NCI-H2171 treated with DMSO at 0.1 percent for 48 hours (cell line): ENCODE measurements around the gene RIMKLB.
"Not testable (repeated sequence)": the region's sequence is repeated elsewhere in the genome, so short reads cannot be mapped to it uniquely, and the experiment has no call there.

Source experiments
- DNase-seq: peaks from one replicate; lab custom pipeline; 2025; lab: John Stamatoyannopoulos, UW

Gene RIMKLB

DNA sequence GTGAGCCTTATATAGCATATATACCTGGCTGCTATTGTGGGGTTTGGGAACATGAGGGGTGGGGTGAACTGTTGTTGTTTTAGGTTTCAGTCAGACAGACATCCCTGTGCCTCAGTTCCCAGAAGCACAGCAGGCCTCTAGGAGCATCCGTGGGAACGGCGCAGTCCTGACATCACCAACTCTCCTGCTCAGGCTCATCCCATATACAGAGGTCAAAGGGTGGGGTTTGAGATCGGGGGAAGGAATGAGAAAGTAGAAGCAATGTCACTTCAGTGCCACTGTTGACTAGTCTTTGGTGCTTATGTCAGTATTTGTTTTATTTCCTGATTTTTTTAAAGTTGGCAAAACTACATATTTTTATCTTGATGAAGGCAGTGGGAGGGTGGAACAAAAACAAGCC lies 81.5 kb downstream of the RIMKLB start:
- DNase-seq: no peak

GRCh38 chr12:8779862-8780261 lies 82.1 kb downstream of the RIMKLB start:
- DNase-seq: no peak

- DNase-seq: no peak
These were observed 82.6 kb downstream of the RIMKLB start for GRCh38 chr12:8780389-8780788.

GRCh38 chr12:8781381-8782127 lies 83.8 kb downstream of the RIMKLB start:
- no peak for DNase-seq

GRCh38 chr12:8784290-8784888 lies 86.6 kb downstream of the RIMKLB start:
- no peak for DNase-seq

- DNase-seq: no peak
These were observed 87.7 kb downstream of the RIMKLB start for GRCh38 chr12:8785499-8785898.

DNA sequence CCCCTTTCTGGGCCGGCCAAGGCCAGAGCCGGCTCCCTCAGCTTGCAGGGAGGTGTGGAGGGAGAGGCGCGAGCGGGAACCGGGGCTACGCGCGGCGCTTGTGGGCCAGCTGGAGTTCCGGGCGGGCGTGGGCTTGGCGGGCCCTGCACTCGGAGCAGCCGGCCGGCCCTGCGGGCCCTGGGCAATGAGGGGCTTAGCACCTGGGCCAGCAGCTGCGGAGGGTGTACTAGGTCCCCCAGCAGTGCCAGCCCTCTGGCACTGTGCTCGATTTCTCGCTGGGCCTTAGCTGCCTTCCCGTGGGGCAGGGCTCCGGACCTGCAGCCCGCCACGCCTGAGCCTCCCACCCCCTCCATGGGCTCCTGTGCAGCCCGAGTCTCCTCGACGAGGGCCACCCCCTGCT lies 89.4 kb downstream of the RIMKLB start:
- not testable (repeated sequence) for DNase-seq

DNA sequence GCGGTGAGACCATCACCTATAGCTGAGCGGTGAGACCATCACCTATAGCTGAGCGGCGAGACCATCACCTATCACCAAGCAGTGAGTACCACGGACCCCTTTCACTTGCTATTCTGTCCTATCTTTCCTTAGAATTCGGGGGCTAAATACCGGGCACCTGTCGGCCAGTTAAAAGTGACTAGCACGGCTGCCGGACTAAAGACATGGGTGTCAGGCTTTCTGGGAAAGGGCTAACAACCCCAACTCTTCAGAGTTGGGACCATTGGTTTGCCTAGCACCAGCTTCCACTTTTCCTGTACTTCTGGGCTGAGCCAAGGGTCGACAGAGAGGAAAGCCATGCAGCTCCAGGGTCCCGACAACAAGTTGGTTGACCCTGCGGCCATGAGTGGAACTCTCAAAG lies 90.9 kb downstream of the RIMKLB start:
- DNase-seq: not testable (repeated sequence)

DNA sequence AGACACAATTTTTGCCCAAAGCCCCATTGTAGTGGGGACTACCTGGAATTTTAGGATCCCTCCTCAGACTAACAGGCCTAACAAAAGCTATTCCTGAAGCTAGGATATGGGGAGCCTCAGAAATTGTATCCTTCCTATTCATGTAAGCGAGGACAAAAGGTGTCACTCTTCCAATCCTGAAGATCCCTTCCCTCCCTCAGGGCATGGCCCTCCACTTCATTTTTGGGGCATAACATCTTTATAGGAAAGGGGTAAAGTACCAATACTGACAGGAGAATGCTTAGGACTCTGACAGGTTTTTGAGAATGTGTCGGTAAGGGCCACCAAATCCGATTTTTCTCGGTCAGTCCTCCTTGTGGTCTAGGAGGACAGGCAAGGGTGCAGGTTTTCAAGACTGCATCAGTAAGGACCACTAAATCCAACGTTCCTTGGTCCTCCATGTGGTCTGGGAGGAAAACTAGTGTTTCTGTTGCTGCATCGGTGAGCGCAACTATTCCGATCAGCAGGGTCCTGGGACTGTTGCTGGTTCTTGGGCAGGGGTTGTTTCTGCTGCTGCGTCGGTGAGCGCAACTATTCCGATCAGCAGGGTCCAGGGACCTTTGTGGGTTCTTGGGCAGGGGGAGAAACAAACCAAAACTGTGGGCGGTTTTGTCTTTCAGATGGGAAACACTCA lies 91.7 kb downstream of the RIMKLB start:
- not testable (repeated sequence) for DNase-seq

DNA sequence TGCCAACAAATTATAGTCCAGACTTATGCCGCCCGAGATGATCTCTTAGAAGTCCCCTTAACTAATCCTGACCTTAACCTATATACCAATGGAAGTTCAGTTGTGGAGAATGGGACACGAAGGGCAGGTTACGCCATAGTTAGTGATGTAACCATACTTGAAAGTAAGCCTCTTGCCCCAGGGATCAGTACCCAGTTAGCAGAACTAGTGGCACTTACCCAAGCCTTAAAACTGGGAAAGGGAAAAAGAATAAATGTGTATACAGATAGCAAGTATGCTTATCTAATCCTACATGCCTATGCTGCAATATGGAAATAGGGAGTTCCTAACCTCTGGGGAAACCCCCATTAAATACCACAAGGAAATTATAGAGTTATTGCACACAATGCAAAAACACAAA lies 95.4 kb downstream of the RIMKLB start:
- DNase-seq: not testable (repeated sequence)

GRCh38 chr12:8794611-8795010 lies 96.8 kb downstream of the RIMKLB start:
- not testable (repeated sequence) for DNase-seq

DNA sequence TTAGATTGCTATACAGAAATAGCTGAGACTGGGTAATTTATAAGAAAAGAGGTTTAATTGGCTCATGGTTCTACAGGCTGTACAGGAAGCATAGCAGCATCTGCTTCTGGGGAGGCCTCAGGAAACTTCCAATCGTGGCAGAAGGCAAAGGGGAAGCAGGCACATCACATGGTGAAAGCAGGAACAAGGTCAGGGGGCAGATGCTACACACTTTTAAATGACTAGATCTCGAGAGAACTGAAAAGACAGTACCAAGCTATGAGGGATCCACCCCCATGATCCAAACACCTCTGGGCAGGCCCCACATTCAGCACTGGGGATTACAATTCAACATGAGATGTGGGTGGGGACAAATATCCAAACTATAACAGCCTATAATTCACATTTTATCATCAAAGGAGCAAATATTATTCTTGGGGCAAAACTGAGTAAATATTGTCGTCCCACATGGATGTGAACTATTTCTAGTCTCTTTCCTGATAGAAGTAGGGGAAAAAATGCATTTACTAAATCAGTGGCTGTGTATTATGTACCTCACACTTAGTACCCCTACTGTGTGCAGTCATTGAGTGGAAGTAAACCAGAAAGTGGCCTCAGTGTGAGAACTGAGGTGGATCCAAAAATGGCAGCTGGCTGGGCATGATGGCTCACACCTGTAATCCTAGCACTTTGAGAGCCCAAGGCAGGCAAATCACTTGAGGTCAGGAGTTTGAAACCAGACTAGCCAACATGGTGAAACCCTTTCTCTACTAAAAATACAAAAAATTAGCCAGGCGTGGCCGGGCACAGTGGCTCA lies 99.2 kb downstream of the RIMKLB start:
- DNase-seq: no peak

GRCh38 chr12:8801213-8801612 lies 103.4 kb downstream of the RIMKLB start:
- DNase-seq: not testable (repeated sequence)

- not testable (repeated sequence) for DNase-seq
These were observed 107.0 kb downstream of the RIMKLB start for GRCh38 chr12:8804833-8805232.

DNA sequence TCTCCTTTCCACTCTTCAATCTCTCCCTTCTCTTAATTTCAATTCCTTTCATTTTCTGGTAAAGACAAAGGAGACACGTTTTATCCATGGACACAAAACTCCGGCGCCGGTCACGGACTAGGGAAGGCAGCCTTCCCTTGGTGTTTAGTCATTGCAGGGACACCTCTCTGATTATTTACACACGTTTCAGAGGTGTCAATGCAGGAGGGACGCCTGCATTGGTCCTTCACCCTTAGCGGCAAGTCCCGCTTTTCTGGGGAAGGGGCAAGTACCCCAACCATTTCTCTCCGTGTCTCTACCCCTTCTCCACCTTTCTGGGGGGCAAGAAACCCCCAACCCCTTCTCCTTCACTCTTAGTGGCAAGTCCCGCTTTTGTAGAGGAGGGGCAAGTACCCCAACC lies 107.7 kb downstream of the RIMKLB start:
- DNase-seq: not testable (repeated sequence)

DNA sequence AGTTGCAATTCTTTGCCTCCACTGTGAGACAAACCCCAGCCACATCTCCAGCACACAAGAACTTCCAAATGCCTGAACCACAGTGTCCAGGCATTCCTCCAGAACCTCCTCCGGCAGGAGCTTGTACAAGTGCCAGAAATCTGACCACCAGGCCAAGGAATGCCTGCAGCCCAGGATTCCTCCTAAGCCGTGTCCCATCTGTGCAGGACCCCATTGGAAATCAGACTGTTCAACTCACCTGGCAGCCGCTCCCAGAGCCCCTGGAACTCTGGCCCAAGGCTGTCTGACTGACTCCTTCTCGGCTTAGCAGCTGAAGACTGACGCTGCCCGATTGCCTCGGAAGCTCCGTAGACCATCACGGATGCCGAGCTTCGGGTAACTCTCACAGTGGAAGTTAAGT lies 109.3 kb downstream of the RIMKLB start:
- DNase-seq: not testable (repeated sequence)

DNA sequence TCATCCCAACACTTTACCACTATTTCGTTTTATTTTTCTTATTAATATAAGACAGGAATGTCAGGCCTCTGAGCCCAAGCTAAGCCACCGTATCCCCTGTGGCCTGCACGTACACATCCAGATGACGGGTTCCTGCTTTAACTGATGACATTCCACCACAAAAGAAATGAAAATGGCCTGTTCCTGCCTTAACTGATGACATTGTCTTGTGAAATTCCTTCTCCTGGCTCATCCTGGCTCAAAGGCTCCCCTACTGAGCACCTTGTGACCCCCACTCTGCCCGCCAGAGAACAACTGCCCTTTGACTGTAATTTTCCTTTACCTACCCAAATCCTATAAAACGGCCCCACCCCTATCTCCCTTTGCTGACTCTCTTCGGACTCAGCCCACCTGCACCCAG lies 112.3 kb downstream of the RIMKLB start:
- DNase-seq: not testable (repeated sequence)

GRCh38 chr12:8813572-8814357 lies 116.0 kb downstream of the RIMKLB start:
- no peak for DNase-seq

GRCh38 chr12:8816448-8817050 lies 118.8 kb downstream of the RIMKLB start:
- DNase-seq: no peak

DNA sequence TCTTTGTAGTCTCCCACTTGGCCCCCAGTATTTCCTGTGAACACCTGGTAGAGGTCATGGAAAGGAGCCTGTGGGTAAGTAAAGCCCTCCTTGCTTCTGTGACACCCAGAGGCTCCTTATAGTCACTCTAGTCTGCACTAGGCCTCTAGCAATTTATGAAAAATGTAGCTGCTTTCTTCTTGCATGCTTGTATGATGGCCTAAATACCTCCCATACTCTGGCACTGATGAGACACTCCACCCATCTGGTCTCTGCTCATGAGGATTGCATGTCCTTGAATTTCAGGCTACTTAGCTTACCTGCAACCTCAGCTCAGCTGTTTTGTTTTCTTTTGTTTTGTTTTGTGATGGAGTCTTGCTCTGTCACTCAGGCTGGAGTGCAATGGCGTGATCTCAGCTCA lies 120.1 kb downstream of the RIMKLB start:
- no peak for DNase-seq

DNA sequence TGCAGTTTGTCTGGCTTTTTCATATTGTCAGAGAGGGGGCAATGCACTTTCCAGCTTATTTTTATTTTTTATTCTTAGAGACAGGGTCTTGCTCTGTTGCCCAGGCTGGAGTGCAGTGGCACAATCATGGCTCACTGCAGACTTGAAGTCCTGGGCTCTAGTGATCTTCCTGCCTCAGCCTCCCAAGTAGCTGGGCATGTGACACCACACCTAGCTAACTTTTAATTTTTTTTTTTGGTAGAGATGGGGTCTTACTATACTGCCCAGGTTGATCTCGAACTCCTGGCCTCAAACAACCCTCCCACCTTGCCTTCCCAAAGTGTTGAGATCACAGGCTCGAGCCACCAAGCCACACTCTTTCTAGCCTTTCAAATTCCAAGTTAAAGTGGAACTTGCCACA lies 120.7 kb downstream of the RIMKLB start:
- no peak for DNase-seq
